Testis (tissue), 2 donors: ENCODE data around the gene CAMK2B.

Experiments used
- CTCF ChIP-seq, 3 experiments: fragments of 450-650 bp in 2 of 3; fragments of 200-600 bp in 1 of 3; sonication (generic) in 1 of 3; IDR thresholded peaks; one replicate each; pipeline ENCODE4 v1.5.1; 2016 to 2019; ENCODE audit warnings: antibody characterized with exemption in 3 of 3, mild to moderate bottlenecking in 2 of 3, moderate library complexity in 1 of 3
- POLR2A ChIP-seq: fragments of 450-650 bp; IDR thresholded peaks from one replicate; pipeline ENCODE4 v1.6.1; 2017; ENCODE audit warnings: antibody characterized with exemption, mild to moderate bottlenecking, moderate library complexity

GRCh38 chr7:44232396-44232795, 93.0 kb downstream of the CAMK2B start:
- TF ChIP-seq CTCF (IDR thresholded peaks at IDR 0.05) (no peak), POLR2A (no peak)
